Measurements from ENCODE around the gene YTHDF2. TPM values are rescaled to one million over a fixed set of nuclear protein-coding genes. Genes with fewer than 3 reads are reported as not detected.
"Not testable (repeated sequence)": the region's sequence is repeated elsewhere in the genome, so short reads cannot be mapped to it uniquely, and the experiment has no call there.

YTHDF2 gene
- total RNA-seq (2022), result 45.8 and 51.5 TPM in 2 replicates
- Bru-seq, nascent RNA, result percentile 91 among the genes with signal in this experiment
- BruChase-seq, experiment 1, labeled RNA remaining after a 2-hour chase, result percentile 93 among the genes with signal in this experiment
- percentile 84 among the genes with signal in this experiment for BruChase-seq, experiment 2, labeled RNA remaining after a 6-hour chase
- long read RNA-seq, transcript YTHDF2-201 (5 exons, 2,925 nt), result major isoform, 114 of 136 reads
- long read RNA-seq, partial matches to known transcripts, result 5 of 136 reads
- long read RNA-seq, other reads (novel, unspliced or antisense), result 13 of 136 reads

DNA sequence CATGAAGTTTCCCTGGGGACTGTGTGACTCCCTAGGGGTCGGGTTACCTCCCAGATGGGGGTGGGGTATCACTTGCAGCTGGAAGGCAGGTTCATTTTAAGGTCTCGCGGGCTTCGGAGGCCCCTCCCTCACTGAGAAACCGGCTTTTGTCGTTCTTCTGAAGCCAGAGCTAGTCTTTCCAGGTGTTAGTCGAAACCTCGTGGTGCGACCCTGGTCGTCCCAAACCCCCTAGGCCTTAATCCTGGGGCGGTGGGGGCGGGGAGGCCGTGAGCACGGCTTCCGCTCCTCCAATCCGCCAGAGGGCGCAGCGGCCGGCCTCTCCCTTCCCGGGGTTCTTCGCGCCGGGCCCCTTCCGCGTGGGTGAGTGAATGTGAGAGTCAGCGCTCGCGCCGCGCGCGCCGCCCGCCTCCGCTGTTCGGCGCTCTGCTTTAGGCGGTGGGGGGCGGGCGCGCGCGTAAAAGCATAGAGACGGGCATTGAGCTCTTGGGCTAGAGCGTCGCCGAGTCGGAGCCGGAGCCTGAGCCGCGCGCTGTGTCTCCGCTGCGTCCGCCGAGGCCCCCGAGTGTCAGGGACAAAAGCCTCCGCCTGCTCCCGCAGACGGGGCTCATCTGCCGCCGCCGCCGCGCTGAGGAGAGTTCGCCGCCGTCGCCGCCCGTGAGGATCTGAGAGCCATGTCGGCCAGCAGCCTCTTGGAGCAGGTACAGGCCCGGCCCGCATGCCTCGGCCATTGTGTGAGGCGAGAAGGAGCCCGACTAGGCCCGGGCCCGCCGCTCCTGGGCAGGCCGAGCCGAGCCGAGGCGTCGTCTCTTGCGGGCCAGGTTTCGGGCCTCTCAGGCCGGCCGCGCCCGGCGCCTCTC lies at the start of gene YTHDF2:
YTHDF2 (plus strand) TSS at position 491 of the 857 bp plus-strand sequence; CDS start at position 672, 181 bp downstream.
- no peaks in the 10 kb centered on the region for H3K9me3 Mint-ChIP-seq (ENCODE audit: unreplicated experiment)
- peak within 1 kb of the TSS; percentile 92 for H3K4me3 Mint-ChIP-seq (ENCODE audit: unreplicated experiment)
- TF ChIP-seq, protein P1, sequence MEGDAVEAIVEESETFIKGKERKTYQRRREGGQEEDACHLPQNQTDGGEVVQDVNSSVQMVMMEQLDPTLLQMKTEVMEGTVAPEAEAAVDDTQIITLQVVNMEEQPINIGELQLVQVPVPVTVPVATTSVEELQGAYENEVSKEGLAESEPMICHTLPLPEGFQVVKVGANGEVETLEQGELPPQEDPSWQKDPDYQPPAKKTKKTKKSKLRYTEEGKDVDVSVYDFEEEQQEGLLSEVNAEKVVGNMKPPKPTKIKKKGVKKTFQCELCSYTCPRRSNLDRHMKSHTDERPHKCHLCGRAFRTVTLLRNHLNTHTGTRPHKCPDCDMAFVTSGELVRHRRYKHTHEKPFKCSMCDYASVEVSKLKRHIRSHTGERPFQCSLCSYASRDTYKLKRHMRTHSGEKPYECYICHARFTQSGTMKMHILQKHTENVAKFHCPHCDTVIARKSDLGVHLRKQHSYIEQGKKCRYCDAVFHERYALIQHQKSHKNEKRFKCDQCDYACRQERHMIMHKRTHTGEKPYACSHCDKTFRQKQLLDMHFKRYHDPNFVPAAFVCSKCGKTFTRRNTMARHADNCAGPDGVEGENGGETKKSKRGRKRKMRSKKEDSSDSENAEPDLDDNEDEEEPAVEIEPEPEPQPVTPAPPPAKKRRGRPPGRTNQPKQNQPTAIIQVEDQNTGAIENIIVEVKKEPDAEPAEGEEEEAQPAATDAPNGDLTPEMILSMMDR (IDR thresholded peaks at IDR 0.05; ENCODE audit: insufficient read depth in 1 of 2, low read depth in 1 of 2, low read length in 1 of 2, severe bottlenecking in 1 of 2, unreplicated experiment in 1 of 2), result peak; percentile 65 to 70
- Histone ChIP-seq H3K9me3 (no peaks in the 10 kb centered on the region), H3K4me3 (ENCODE audit: low read depth, low read length) (peak within 1 kb of the TSS; percentile 62), H3K4me1 (peaks cover 17% of the 10 kb centered on the region; the same call in 1 of the 2 replicates), H3K27me3 (replicated peaks; ENCODE audit: control insufficient read depth, insufficient read depth, low read length) (no peaks in the 10 kb centered on the region), H3K36me3 (ENCODE audit: control insufficient read depth, insufficient read depth, low read length) (no peaks in the 10 kb centered on the region)
- ChIA-PET POLR2A (interaction anchor here (0.6 to 1.9 kb wide), 19 partner anchors 9 to 445 kb away, joined by 3 to 54 read pairs (median 5); partner anchors contain the start of genes EPB41, GMEB1, RNU11 and SRSF4), CTCF (interaction anchor here (0.6 to 1.8 kb wide), 29 partner anchors 10 to 1350 kb away, joined by 3 to 29 read pairs (median 4); partner anchors contain the start of genes GMEB1, RNU11 and TAF12)
- BruUV-seq (replicated peaks), result no TSS peak
- H3K4me1 Mint-ChIP-seq (ENCODE audit: low read depth, unreplicated experiment), result no peaks in the 10 kb centered on the region
- intact Hi-C loops (cut with micrococcal nuclease; ENCODE audit: unreplicated experiment), result loop anchor here (1.0 to 5.0 kb wide), 3 partner anchors 68 to 446 kb away; partner anchors contain the start of genes GMEB1, RNU11 and SRSF4
- H3K27me3 Mint-ChIP-seq (ENCODE audit: insufficient read depth, unreplicated experiment), result no peaks in the 10 kb centered on the region
- peak within 1 kb of the TSS; percentile 92 for H3K27ac Mint-ChIP-seq (ENCODE audit: unreplicated experiment)
- H3K36me3 Mint-ChIP-seq (ENCODE audit: insufficient read depth, unreplicated experiment), result peaks cover 55% of the 10 kb centered on the region
- DNase-seq, result peak; percentile 93 to 95

GRCh38 chr1:28691627-28692026 lies 45.1 kb upstream of the YTHDF2 start:
- H3K36me3 ChIP-seq (ENCODE audit: control insufficient read depth, insufficient read depth, low read length); H3K27me3 ChIP-seq (replicated peaks; ENCODE audit: control insufficient read depth, insufficient read depth, low read length); H3K9me3 ChIP-seq; H3K4me3 Mint-ChIP-seq (ENCODE audit: unreplicated experiment); H3K4me1 Mint-ChIP-seq (ENCODE audit: low read depth, unreplicated experiment); H3K36me3 Mint-ChIP-seq (ENCODE audit: insufficient read depth, unreplicated experiment); H3K27me3 Mint-ChIP-seq (ENCODE audit: insufficient read depth, unreplicated experiment); H3K27ac Mint-ChIP-seq (ENCODE audit: unreplicated experiment); H3K9me3 Mint-ChIP-seq (ENCODE audit: unreplicated experiment); BruUV-seq (replicated peaks); H3K4me1 ChIP-seq; CTCF ChIA-PET; DNase-seq; POLR2A ChIA-PET; H3K4me3 ChIP-seq (ENCODE audit: low read depth, low read length); intact Hi-C loops (cut with micrococcal nuclease; ENCODE audit: unreplicated experiment): not testable (repeated sequence)

DNA sequence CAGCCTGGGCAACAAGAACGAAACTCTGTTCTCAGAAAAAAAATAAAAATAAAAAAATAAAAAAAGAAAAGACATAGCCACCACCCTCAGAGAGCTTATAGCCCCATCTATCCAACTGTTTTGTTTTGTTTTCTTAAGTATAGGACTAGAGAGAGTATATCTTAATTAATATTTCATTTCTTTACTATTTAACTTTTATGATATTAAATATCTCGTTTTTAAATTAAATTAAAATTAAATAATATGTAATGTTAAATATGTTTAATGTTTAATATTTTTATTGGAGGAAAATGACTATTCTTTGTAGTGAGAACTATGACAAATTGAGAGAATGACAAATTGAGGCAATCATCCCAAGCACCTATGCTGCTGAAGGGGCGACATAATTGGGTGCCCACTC lies 33.1 kb upstream of the YTHDF2 start:
- no peak for DNase-seq
- H3K27me3 ChIP-seq (replicated peaks; ENCODE audit: control insufficient read depth, insufficient read depth, low read length), result no peaks in the 10 kb centered on the region
- ChIA-PET POLR2A (no interaction called here), CTCF (no interaction called here)
- intact Hi-C loops (cut with micrococcal nuclease; ENCODE audit: unreplicated experiment), result no loop called here
- no peak overlapping the region for H3K4me3 ChIP-seq (ENCODE audit: low read depth, low read length)
- Mint-ChIP-seq H3K27ac (ENCODE audit: unreplicated experiment) (no peak overlapping the region), H3K9me3 (ENCODE audit: unreplicated experiment) (no peaks in the 10 kb centered on the region), H3K4me1 (ENCODE audit: low read depth, unreplicated experiment) (no peaks in the 10 kb centered on the region), H3K36me3 (ENCODE audit: insufficient read depth, unreplicated experiment) (peaks cover 11% of the 10 kb centered on the region), H3K4me3 (ENCODE audit: unreplicated experiment) (no peak overlapping the region), H3K27me3 (ENCODE audit: insufficient read depth, unreplicated experiment) (no peaks in the 10 kb centered on the region)
- H3K4me1 ChIP-seq, result no peaks in the 10 kb centered on the region
- H3K9me3 ChIP-seq, result no peaks in the 10 kb centered on the region
- no TSS peak for BruUV-seq (replicated peaks)
- TF ChIP-seq, protein P1 (IDR thresholded peaks at IDR 0.05; ENCODE audit: insufficient read depth in 1 of 2, low read depth in 1 of 2, low read length in 1 of 2, severe bottlenecking in 1 of 2, unreplicated experiment in 1 of 2), result no peak
- H3K36me3 ChIP-seq (ENCODE audit: control insufficient read depth, insufficient read depth, low read length), result no peaks in the 10 kb centered on the region
